ENCODE measurements around the gene EXOC6B.
"Not testable (repeated sequence)": the region's sequence is repeated elsewhere in the genome, so short reads cannot be mapped to it uniquely, and the experiment has no call there.

DNA sequence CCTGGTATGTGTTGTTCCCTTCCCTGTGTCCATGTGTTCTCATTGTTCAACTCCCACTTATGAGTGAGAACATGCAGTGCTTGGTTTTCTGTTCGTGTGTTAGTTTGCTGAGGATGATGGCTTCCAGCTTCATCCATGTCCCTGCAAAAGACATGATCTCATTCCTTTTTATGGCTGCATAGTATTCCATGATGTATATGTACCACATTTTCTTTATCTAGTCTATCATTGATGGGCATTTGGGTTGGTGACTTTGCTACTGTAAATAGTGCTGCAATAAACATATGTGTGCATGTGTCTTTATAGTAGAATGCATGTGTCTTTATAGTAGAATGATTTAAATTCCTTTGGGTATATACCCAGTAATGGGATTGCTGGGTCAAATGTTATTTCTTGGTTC, 341.2 kb downstream of the EXOC6B start:
- TF ChIP-seq, protein P1, sequence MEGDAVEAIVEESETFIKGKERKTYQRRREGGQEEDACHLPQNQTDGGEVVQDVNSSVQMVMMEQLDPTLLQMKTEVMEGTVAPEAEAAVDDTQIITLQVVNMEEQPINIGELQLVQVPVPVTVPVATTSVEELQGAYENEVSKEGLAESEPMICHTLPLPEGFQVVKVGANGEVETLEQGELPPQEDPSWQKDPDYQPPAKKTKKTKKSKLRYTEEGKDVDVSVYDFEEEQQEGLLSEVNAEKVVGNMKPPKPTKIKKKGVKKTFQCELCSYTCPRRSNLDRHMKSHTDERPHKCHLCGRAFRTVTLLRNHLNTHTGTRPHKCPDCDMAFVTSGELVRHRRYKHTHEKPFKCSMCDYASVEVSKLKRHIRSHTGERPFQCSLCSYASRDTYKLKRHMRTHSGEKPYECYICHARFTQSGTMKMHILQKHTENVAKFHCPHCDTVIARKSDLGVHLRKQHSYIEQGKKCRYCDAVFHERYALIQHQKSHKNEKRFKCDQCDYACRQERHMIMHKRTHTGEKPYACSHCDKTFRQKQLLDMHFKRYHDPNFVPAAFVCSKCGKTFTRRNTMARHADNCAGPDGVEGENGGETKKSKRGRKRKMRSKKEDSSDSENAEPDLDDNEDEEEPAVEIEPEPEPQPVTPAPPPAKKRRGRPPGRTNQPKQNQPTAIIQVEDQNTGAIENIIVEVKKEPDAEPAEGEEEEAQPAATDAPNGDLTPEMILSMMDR (IDR thresholded peaks at IDR 0.05), result not testable (repeated sequence)
- TF ChIP-seq ZFX (IDR thresholded peaks at IDR 0.05; ENCODE audit: borderline replicate concordance), result not testable (repeated sequence)
